ELF-1 (cell line): ENCODE data around the gene PPIB.

Experiments
- DNase-seq: peaks from one replicate; pipeline ENCODE4 v3.0.0-alpha.2; 2016; ENCODE audit warnings: low read depth, low spot score

The PPIB gene

DNA sequence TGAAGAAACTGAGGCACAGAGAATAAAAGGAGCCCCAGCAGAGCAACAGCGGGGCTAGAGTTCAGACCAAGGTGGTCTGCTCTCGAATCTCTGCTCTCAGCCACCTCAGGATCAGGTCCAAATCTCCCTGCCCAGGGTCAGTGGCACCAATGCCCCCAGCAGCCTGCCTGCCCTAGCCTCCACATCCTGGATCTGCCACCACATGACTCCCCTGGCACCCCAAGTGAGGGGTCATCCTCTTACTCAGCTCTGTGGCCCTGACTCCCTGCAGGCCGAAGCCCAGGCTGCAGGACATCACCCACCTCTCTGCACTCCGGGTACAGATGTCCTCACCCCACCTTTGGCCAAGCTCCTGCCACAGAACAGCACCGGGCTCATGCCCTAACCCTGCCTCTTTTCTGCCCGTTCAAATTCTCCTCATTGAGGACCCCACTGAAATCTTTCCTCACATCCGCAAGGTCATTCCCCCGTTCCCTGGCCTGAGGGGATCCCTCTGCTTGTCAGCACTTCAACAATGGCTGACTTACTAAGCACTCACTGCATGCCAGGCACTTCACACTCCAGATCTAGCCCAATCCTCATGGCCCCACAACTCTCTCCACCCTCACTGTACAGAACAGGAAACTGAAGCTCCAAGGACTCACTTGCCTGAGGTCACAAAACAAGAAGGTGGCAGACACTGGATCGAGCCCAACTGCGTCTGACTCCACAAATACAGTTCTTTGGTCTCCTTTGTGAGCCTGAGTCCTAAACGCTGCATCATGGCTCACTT, 4.3 kb downstream of the PPIB start:
- DNase-seq = peak; percentile 22

DNA sequence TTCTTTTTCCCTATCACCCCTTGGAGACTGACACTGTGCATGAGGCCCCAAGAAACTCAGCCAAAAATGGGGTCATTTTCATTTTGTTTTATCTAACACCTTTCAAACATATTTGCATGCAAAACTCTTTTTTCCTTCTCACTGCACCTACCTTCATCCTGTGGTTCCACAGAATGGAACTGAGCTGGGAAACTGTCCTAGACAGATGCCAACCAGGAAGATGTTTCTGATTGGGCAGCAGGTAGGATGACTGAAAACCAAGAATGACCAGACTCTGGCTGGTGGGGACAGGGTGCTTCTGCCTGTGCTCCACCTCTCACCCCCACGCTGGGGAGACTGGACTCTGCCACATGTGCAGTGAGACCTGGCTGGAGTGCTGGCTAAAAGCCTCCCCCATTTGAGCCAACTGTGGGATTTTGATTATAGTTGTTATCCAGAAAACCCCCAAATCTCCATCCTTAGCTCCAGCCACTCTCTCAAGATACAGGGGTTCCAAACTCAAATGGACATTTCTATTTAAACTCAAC, 5.2 kb downstream of the PPIB start:
- no peak for DNase-seq

DNA sequence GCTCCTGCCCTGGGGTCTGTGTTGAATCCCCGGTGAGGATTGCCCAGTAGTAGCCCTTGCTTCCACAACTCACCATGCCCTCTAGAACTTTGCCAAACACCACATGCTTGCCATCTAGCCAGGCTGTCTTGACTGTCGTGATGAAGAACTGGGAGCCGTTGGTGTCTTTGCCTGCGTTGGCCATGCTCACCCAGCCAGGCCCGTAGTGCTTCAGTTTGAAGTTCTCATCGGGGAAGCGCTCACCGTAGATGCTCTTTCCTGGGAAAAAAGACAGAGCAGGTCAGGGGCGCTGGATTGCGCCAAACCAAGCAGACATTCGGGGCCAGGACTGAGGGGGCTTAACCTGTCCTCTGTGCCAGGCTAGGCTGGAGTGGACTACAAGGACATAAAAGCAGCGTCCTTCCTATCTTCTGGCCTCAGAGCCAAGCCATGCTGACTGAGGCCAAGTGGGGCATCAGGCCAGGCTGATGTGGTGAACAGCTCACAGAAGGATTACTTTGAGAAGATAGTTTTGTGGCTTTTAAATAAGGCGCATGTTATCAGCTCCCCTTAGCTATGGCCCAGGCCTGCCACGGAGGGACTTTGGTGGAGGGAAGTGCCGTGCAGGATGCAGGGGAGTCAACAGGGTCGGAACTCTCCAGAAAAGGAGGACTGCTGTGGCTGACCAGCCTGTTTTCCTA, 6.0 kb downstream of the PPIB start:
- no peak for DNase-seq

DNA sequence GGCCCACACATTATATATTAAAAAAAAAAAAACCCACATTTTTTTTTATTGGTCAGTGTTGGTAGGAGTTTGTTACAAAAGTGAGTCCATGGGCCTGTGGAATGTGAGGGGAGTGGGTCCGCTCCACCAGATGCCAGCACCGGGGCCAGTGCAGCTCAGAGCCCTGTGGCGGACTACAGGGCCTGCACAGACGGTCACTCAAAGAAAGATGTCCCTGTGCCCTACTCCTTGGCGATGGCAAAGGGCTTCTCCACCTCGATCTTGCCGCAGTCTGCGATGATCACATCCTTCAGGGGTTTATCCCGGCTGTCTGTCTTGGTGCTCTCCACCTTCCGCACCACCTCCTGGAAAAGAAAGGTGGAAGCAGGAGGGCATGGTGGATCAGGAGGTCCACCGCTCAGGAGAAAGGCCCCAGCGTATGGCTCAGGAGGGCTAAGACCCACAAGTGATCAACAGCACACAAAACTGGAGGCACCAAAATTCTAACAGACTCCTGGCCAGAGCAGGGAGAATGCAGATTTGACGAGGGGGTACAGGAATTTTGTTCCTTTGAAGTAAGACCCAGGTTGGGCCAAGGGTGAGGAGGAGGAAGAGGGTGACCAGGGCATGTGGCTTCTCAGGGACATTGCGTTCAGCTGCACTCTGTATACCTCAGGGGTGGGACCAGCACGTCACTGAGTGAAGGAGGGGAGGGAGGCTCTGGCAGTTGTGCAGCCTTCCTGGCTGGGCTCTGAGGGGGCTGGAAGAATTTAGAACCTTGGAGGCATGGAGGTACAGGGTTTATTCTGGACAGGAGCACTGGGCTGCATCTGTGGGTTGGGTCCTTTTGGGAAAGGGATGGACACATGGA, 6.8 kb downstream of the PPIB start:
- DNase-seq = no peak

DNA sequence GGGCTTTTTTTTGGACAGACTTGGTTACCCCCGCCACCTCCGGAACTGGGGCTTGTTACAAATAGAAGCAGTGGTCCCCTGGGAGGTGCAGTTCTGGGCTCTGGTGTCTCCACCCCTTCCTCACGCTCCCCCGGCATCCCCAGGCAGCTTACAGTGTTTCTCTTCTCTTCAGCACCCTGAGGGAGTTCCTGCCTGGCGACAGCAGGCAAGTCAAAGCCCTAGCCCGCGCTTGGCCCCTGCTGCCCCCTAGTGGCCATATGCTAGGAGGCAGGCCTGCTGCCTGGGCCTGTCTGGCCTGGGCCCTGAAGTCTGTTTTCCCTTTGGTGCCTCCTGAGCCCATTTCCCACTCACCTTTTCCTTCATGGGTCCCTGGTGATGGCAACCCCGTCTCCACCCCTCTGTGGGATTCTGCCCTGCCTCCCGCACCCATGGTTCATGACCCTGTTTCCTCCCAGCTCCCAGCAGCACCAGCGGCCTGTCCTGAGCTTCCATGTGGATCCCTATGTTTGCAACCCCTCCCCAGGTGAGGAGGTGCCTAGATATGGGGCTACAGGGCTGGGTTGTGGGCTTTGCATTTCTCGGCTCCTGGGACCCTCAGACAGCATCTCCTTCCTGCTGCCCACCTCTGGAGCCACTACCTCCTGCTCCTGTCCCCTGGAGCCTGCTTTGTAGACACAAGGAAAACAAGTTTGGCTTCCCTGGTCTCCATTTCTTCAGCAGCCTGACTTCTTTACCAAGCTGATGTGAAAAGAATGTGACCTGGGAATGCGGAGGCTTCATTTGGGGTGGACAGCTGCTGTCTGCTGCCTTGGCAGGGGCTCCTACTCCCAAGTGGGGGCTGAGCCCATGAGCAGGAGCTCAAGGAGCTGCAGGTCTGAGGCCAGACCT, 9.1 kb downstream of the PPIB start:
- peak; percentile 95 for DNase-seq

DNA sequence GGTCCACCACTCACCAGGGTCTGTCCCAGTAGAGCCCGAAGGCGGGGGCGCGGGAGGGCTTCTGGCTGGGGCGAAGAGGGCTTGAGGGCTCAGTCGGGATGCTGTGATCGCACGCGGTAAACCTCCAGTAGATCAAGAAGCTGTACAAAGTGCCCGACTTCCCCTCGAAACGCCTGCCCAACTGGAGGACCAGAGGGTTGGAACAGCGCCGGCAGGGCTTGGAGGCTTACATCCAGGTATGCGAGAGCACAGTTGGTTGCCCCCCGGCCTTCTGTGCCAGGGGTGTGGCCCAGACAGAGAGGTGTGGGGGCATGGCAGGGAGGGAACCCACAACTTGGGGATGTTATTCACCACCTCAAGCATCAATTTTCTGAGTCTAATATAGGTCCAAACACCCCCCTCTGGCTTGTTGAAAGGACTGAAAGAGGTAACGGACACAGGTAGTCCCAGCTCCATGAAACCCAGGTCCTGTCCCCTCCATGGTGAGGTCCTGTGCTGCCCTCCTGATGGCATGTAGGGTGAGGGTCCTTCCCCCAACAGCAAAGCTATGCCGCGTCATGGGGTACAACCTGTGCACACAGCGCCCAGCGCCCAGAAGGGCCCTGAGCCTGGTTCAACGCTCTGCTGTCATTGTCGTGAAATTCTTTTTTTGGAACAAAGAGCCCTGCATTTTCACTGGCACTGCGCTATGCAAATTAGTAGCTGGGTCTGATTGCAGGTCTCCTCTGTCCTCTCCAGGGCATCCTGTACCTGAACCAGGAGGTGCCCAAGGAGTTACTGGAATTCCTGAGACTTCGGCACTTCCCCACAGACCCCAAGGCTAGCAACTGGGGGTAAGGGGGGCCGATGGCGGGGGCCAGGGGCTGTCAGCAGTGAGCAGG, 10.1 kb downstream of the PPIB start:
- DNase-seq = peak; percentile 44

DNA sequence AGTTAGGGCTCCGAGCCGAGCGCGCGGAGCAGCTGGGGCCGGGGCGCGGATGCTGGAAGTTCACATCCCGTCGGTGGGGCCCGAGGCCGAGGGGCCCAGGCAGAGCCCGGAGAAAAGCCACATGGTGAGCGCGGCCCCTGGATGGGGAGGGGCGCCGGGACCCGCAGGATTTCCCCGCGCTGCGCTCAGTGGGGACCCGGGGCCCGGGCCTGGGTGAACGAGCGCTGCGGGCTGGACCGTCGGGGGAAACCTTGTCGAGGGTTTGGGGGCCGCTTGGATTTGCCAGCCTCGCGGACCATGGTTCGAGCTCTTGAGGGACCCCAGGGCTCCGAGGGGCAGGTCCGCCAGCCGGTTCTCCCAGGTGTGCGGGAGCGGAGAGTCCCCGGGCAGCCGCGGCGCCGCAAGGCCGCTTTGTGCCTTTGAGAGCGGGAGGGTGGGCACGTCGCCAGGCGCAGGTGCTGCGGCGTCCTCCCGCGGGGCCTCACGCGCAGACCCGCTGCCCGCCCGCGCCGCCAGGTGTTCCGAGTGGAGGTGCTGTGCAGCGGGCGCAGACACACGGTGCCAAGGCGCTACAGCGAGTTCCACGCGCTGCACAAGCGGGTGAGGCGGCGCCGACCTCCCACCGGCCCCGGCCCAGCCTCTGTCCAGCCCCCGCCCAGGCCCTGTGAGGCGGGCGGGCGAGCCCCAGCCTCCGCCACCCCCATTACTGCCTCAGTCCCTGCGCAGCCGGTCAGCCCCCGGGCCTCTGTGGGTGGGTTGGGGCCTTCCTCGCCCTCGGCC, 10.9 kb downstream of the PPIB start, which contains the start of gene SNX22:
Gene SNX22, plus strand, starts transcription at position 5 of the 780 bp plus-strand sequence. Its CDS starts 45 bp downstream, at position 50.
- peak; percentile 53 for DNase-seq

DNA sequence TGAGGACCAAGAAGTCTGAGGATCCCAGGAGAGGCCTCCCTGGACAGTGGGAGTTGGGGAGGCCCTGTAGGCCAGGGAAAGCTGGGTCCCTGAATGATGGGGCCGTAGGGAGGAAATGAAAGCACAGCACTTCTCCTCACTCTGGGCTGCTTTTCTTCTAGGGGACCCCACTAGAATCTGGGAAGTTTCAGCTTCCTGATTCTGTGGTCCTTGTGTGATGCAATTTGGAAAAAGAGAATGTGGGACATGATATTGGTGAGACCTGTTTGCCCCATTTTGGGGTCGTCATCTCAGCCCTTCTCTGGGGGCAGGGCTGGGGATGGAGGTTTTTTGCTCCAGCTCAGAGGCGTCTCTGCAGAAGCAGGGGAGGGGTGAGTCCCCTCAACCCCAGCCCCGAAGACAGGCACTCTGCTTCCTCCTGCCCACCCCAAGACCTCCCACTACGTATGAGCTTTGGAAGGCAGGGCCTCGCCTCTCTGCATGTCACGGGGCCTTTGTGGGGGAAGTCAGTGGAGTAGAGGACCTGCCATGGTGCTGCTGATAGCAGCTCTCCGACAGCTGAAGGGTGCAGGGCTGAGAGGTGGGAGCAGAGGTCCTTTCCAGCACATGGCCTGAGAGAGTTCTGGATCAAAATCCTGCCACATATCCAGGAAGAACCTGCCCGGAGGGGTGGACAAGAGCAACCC, 12.8 kb downstream of the PPIB start:
- no peak for DNase-seq

DNA sequence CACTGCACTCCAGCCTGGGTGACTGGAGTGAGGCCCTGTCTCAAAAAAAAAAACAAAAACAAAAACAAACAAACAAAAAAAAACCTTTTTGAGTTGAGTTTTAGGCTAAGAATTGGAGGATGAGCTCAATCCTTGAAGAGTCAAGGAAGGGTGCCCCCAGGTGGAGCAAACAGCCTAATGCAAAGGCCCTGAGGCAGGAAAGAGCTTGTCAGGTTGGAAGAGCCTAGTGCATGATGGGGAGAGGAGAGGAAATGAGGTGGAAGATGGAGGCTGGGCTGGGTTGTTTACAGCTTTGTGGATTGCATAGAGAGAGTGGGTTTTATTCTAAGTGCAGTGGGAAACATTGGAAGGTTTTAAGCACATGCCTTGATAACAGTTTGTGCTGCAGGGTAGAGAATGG, 13.4 kb downstream of the PPIB start:
- DNase-seq = peak; percentile 59

DNA sequence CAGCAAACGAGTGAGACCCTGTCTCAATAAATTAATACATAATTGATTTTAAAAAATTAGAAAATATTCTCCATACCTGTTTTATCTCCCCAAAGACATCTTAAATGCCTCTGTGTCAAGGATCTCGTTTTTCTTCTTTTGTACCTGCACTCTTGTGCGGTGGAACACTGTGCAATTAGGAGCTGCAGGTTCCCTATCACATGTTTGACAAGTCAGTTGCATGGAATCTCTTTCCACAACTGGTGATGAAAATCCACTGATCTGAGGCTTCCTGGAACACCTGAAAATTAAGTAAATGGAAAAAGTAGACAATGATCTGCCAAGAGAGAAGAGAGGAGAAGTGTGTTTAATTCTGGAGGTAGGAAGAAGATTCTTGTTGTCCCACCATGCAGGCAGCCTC, 14.2 kb downstream of the PPIB start:
- DNase-seq = no peak

DNA sequence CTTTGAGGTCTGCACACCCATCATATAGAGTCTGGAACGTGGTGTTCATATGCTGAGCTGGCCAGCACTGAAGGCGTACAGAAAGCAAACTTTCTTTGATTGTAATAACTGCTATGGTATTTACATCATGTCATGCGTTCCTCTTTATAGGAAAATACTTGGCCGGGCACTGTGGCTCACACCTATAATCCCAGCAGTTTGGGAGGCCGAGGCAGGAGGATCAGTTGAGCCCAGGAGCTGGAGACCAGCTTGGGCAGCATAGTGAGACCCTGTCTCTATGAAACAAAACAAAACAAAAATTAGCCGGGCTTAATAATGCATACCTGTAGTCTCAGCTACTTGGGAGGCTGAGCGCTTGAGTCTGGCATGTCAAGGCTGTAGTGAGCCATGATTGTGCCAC, 14.7 kb downstream of the PPIB start:
- DNase-seq = no peak

DNA sequence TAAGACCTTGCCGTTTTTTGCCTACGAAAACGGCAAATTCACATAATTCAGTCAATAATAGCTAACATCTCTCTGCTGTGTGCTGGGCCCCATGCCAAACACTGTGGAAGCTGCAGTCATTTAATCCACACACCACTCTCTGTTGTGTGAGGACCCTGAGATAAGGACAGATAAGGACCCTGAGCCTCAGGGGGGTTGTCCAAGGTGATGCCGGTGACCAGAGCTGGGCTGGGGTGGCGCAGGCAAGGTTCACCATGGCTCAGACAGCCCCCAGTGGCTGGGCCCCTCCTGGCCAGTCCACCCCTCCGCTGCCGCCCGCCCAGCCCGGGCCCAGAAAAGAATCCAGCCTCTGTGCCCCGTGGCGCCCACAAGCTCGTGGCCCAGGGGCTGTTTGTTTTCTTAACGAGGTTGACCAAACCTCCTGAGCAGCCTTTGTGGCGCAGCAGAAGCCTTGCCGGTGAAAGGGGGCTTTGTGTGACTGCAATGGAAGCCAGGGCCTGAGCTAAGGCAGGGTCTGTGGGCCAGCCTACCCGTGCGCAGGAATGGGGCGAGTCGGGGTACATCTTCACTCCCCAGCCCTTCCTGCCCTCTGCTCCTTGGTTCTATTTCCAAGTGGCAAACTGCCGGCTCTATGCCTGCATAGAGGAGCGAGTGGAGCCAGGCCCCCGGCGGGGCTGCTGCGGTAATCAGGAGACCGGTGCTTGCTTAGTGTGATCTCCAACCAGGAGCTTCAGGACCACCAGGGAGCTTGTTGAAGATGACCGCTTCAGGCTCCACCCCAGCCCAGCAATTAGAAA, 15.7 kb downstream of the PPIB start:
- DNase-seq = peak; percentile 34

DNA sequence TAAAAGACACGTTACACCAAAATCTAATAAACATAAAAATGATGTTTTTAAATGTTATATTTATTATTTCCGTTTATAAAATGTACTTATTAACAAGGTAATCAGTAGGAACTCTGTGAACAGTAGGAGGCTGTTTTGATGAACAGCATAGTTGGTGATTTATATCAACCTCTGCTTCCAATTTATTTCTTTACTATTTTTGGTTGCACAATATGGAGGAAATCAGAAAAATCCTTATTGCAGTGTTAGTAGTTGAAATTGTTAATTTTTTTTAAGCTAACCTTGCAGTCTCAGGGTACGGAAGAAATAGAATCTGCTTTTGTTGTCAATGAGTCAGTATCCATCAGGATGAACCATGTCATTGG, 16.3 kb downstream of the PPIB start:
- DNase-seq = no peak

DNA sequence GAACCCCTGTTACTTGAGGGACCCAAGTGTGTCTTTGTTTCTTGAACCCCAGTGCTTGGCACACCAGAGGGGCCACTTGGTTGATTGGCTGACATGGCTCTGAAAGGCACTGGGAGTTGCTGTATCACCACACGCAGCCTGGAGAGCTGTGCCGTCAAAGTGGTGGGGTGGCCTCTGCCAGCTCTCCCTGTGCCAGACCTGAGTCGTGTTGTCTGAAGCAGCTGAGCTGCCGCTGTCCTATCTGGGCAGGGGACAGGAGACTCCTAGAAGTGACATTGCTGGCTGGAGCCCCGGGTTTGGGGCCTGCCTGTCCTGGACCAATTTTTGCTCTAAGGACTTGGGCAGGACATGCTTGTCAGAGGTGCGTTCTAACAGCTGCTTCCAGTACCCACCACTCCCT, 16.8 kb downstream of the PPIB start:
- no peak for DNase-seq

DNA sequence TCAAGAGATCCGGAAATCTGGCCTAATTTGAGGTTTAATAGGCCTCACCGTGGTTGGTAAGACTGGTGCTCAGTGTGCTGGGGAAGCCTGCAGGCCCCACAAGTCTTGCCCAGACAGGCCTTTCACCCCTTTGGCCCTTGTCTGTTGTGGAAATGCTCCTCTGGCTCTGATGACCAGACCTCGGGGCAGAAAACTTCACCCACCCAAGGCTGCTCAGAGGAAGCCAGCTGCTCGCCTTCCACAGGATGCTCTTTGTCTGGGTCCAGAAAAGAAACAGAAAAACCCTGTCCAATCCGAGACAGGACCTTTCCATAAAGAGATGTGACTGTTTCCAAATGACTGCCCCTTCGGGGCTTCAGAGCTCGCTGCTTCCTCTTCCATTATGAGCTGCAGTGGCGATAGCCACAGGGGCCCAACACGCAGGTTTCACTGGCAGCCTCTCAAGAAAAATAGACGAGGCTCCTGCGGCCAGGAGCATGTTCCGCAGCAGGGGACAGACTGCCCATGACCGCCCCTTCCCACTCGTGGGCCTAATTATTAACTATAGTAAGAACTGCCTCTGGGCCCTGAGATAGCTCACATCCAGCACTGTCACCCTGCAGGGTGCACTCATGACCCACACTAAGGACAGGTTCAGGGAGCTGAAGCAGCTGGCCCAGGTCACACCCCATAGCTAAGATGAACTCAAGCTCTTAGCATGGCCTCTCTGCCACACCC, 18.1 kb downstream of the PPIB start:
- no peak for DNase-seq

DNA sequence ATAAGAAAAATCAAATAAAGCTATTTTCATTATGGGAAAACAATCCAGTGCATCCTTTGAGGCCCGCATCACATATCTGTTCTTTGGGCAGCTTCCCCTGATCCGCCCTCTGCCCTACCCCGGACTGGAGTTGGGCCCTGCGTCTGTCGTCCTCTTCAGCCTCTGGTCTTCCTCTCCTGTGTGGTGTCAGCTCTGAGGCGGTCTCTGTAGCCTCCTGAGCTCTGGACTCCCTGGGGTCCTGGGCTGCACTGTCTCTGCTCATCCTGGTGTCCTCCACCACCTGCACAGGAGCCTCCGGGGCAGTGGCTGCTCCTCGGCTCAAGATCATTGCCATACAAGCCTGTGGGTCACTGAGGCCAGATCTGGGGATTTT, 18.6 kb downstream of the PPIB start:
- DNase-seq = no peak

DNA sequence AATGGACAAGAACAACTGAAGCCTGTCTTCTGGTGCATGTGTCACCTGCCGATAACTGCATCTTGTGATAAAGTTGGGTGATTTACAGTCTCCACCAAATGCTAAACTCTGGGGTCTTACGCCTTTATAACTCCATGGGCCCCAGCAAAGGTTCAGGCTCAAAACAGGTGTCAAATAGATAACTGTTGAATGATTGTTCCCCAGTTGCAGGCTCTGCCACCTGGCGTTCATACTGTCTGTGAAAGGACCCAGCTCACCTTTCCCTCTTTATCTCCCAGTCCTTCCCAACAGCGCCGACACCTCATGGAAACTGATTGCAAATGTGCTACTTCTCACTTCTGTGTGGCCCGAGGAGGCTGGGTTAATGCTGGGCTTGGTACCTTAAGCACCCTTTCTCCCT, 19.5 kb downstream of the PPIB start:
- no peak for DNase-seq
